MCF 10A (cell line): ENCODE results near the gene ZNF43. TPM values are rescaled to one million over a fixed set of nuclear protein-coding genes. Genes with fewer than 3 reads are reported as not detected.

Experiments used
- BruUV-seq: library from RNA; stranded (reverse); fragments of 400-500 nt; replicated peaks from 2 replicates; lab custom pipeline; 2021; lab: Mats Ljungman, UMichigan
- CTCF ChIA-PET: fragments of 300-600 bp; sonication (Branson Sonifier 250); formaldehyde crosslinking; extraction: SDS; loops from one replicate; lab custom pipeline; 2021; ENCODE audit warnings: antibody characterized with exemption, inconsistent platforms; lab: Yijun Ruan, JAX
- POLR2A ChIA-PET: fragments of 300-600, 350-650 bp; sonication (Branson Sonifier 250); formaldehyde crosslinking; extraction: SDS; loops from one replicate; lab custom pipeline; 2020; ENCODE audit warnings: antibody characterized with exemption, inconsistent platforms; lab: Yijun Ruan, JAX
- DNase-seq: peaks from one replicate; pipeline ENCODE4 v3.0.0-alpha.2; 2018; ENCODE audit not compliant: unreplicated experiment
- H3K27ac Mint-ChIP-seq: one replicate; pipeline ENCODE4 v1.8.0; 2022; ENCODE audit warnings: mild to moderate bottlenecking, low read depth, mixed read lengths; ENCODE audit not compliant: unreplicated experiment
- H3K27me3 Mint-ChIP-seq: one replicate; pipeline ENCODE4 v1.8.0; 2022; ENCODE audit warnings: mixed read lengths; ENCODE audit not compliant: insufficient read depth, unreplicated experiment
- H3K36me3 Mint-ChIP-seq: one replicate; pipeline ENCODE4 v1.8.0; 2022; ENCODE audit warnings: mild to moderate bottlenecking, moderate library complexity, mixed read lengths; ENCODE audit not compliant: insufficient read depth, unreplicated experiment
- H3K4me1 Mint-ChIP-seq: one replicate; pipeline ENCODE4 v1.8.0; 2022; ENCODE audit warnings: mixed read lengths; ENCODE audit not compliant: insufficient read depth, unreplicated experiment
- H3K4me3 Mint-ChIP-seq: one replicate; pipeline ENCODE4 v1.8.0; 2022; ENCODE audit warnings: mild to moderate bottlenecking, moderate library complexity, mixed read lengths; ENCODE audit not compliant: unreplicated experiment
- H3K9me3 Mint-ChIP-seq: one replicate; pipeline ENCODE4 v1.8.0; 2022; ENCODE audit warnings: mixed read lengths; ENCODE audit not compliant: unreplicated experiment
- CTCF ChIP-seq: fragments of 200-600 bp; IDR thresholded peaks from one replicate; pipeline ENCODE4 v1.8.0; 2022; ENCODE audit warnings: antibody characterized with exemption, mild to moderate bottlenecking; ENCODE audit not compliant: unreplicated experiment
- intact Hi-C: fragments of 100-400 bp; cut with micrococcal nuclease; formaldehyde crosslinking; loops from 2 replicates; pipeline ENCODE4 v1.14.1; 2022
- total RNA-seq: library from RNA; stranded (reverse); gene quantifications from 2 replicates; pipeline ENCODE4 v1.2.3, GENCODE V29; 2022

The ZNF43 gene
- total RNA-seq, 1 experiment from 2014 or later = 0.09 TPM

- H3K27ac Mint-ChIP-seq = no peak overlapping the region
- H3K36me3 Mint-ChIP-seq = no peaks in the 10 kb centered on the region
- ChIA-PET CTCF (no interaction called here), POLR2A (no interaction called here)
- peak overlapping the region; percentile 55 for H3K4me3 Mint-ChIP-seq
- BruUV-seq = no TSS peak
- no peak for DNase-seq
- H3K27me3 Mint-ChIP-seq = no peaks in the 10 kb centered on the region
- no peak for TF ChIP-seq CTCF
- H3K9me3 Mint-ChIP-seq = peaks cover 10% of the 10 kb centered on the region
- intact Hi-C loops = no loop called here
- H3K4me1 Mint-ChIP-seq = no peaks in the 10 kb centered on the region
These were observed 15.8 kb upstream of the ZNF43 start for GRCh38 chr19:21851596-21852345.

- DNase-seq = no peak
- no peak overlapping the region for H3K4me3 Mint-ChIP-seq
- H3K36me3 Mint-ChIP-seq = no peaks in the 10 kb centered on the region
- ChIA-PET CTCF (no interaction called here), POLR2A (no interaction called here)
- intact Hi-C loops = no loop called here
- no TSS peak for BruUV-seq
- no peaks in the 10 kb centered on the region for H3K27me3 Mint-ChIP-seq
- peaks cover 14% of the 10 kb centered on the region for H3K9me3 Mint-ChIP-seq
- no peak overlapping the region for H3K27ac Mint-ChIP-seq
- H3K4me1 Mint-ChIP-seq = no peaks in the 10 kb centered on the region
- no peak for TF ChIP-seq CTCF
These were observed 14.8 kb upstream of the ZNF43 start for GRCh38 chr19:21850656-21851255.

GRCh38 chr19:21848706-21849105, 12.7 kb upstream of the ZNF43 start:
- Mint-ChIP-seq H3K36me3 (no peaks in the 10 kb centered on the region), H3K27me3 (no peaks in the 10 kb centered on the region), H3K4me1 (no peaks in the 10 kb centered on the region), H3K9me3 (peaks cover 8% of the 10 kb centered on the region), H3K4me3 (no peak overlapping the region), H3K27ac (no peak overlapping the region)
- DNase-seq = no peak
- POLR2A ChIA-PET = interaction anchor here (0.7 kb wide), 1 partner anchor 48 kb away, joined by 3 read pairs; no protein-coding TSS in a partner anchor
- no peak for TF ChIP-seq CTCF
- BruUV-seq = no TSS peak
- CTCF ChIA-PET = no interaction called here
- intact Hi-C loops = no loop called here

- H3K36me3 Mint-ChIP-seq = no peaks in the 10 kb centered on the region
- H3K9me3 Mint-ChIP-seq = peaks cover 15% of the 10 kb centered on the region
- no peak overlapping the region for H3K27ac Mint-ChIP-seq
- POLR2A ChIA-PET = no interaction called here
- no peak overlapping the region for H3K4me3 Mint-ChIP-seq
- no TSS peak for BruUV-seq
- DNase-seq = no peak
- H3K27me3 Mint-ChIP-seq = no peaks in the 10 kb centered on the region
- intact Hi-C loops = no loop called here
- CTCF ChIA-PET = no interaction called here
- H3K4me1 Mint-ChIP-seq = no peaks in the 10 kb centered on the region
- no peak for TF ChIP-seq CTCF
These were observed 7.1 kb upstream of the ZNF43 start for GRCh38 chr19:21843081-21843480.
